ENCODE results near the gene AADACL2.

GRCh38 chr3:151751161-151751560 is 17.4 kb downstream of the AADACL2 start:
- TF ChIP-seq CTCF (IDR thresholded peaks at IDR 0.05): no peak
- TF ChIP-seq POLR2A (IDR thresholded peaks at IDR 0.05): no peak

All from lower leg skin (tissue), 3 donors.